ENCODE measurements around the gene PRR12.
"Not testable (repeated sequence)": the region's sequence is repeated elsewhere in the genome, so short reads cannot be mapped to it uniquely, and the experiment has no call there.

PRR12 gene

DNA sequence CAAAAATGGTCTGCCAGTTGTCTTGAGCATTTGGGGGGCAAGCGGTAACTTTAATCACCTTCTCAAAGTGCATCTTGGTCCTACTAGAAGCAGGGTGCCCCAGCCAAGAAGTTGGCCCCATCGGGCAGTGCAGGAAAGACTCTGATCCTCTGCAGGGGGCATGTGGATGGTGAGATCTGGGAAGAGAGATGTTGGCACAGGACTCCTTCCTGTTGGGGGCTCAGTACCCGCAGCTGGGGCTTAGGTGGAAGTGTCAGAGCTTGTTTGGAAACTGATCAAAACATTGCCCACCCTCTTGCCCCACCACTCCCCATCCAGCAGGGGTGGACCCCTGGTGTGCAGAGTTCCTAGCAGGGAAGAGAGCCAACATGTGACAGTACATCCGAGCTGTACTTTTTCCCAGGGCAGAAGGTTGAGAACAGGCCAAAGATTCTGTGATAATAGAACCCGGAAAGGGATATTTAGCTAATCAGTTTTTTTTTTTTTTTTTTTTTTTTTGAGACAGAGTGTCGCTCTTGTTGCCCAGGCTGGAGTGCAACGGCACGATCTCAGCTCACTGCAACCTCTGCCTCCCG is 40.1 kb downstream of the PRR12 start:
- Histone ChIP-seq H3K4me1 (ENCODE audit: control insufficient read depth, low read depth, low read length) (no peaks in the 10 kb centered on the region), H2BK5ac (ENCODE audit: low read length) (no peak overlapping the region), H3K27me3 (ENCODE audit: insufficient read depth, low read length, poor library complexity) (no peaks in the 10 kb centered on the region), H3K4me2 (ENCODE audit: low read length) (no peak overlapping the region), H4K8ac (ENCODE audit: low read depth, low read length) (no peak overlapping the region), H3K79me2 (ENCODE audit: control insufficient read depth, insufficient read depth, low read length) (no peaks in the 10 kb centered on the region), H3K79me1 (ENCODE audit: low read length) (no peaks in the 10 kb centered on the region), H2AK5ac (ENCODE audit: low read length) (no peak overlapping the region), H3K36me3 (ENCODE audit: control insufficient read depth, insufficient read depth, low read length) (no peaks in the 10 kb centered on the region), H3K27ac (ENCODE audit: low read depth, low read length) (no peak overlapping the region), H3K56ac (ENCODE audit: low read length) (no peak overlapping the region), H3K18ac (ENCODE audit: low read length) (no peak overlapping the region), H3K4ac (ENCODE audit: low read depth, low read length) (no peak overlapping the region), H3K9ac (ENCODE audit: low read length) (no peak overlapping the region), H3K23ac (ENCODE audit: low read length) (no peak overlapping the region), H2BK15ac (replicated peaks; ENCODE audit: low read depth) (no peak overlapping the region), H3K4me3 (ENCODE audit: low read length) (no peak overlapping the region), H4K5ac (ENCODE audit: low read length) (no peak overlapping the region), H2BK120ac (ENCODE audit: low read depth, low read length) (no peak overlapping the region)
- DNase-seq = no peak
- no CpG with 5 or more reads among the region's 9 CpGs for WGBS (ENCODE audit: extremely low coverage, insufficient coverage, low lambda C conversion rate)

DNA sequence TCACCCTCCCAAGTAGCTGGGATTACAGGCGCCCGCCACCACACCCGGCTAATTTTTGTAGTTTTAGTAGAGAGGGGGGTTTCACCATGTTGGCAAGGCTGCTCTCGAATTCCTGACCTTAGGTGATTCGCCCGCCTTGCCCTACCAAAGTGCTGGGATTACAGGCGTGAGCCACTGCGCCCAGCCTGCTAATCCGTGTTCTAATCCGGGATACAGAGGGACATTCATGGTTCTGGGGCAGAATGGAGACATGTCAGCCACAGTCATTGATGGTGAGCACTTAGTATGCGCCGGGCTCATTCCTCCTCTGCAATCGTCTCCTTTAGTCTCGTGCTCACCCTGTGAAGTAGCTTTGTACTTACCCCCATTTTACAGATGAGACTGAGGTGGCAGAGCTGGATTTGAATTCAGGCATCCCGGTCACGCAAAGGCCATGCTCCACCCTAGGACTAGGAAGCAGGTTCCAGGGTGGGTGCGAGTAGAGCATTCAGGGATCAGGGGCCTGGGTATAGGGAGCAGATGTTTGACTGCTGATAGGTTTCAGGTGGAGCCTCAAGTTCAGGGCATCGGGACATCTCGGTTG is 40.7 kb downstream of the PRR12 start:
- Histone ChIP-seq H3K79me1 (ENCODE audit: low read length) (no peaks in the 10 kb centered on the region), H2AK5ac (ENCODE audit: low read length) (no peak overlapping the region), H3K4ac (ENCODE audit: low read depth, low read length) (no peak overlapping the region), H3K27me3 (ENCODE audit: insufficient read depth, low read length, poor library complexity) (no peaks in the 10 kb centered on the region), H4K8ac (ENCODE audit: low read depth, low read length) (no peak overlapping the region), H2BK15ac (replicated peaks; ENCODE audit: low read depth) (no peak overlapping the region), H3K27ac (ENCODE audit: low read depth, low read length) (no peak overlapping the region), H3K56ac (ENCODE audit: low read length) (no peak overlapping the region), H4K5ac (ENCODE audit: low read length) (no peak overlapping the region), H3K9ac (ENCODE audit: low read length) (no peak overlapping the region), H3K18ac (ENCODE audit: low read length) (no peak overlapping the region), H2BK120ac (ENCODE audit: low read depth, low read length) (no peak overlapping the region), H3K36me3 (ENCODE audit: control insufficient read depth, insufficient read depth, low read length) (no peaks in the 10 kb centered on the region), H3K4me2 (ENCODE audit: low read length) (no peak overlapping the region), H3K4me1 (ENCODE audit: control insufficient read depth, low read depth, low read length) (no peaks in the 10 kb centered on the region), H3K23ac (ENCODE audit: low read length) (no peak overlapping the region), H3K4me3 (ENCODE audit: low read length) (no peak overlapping the region), H3K79me2 (ENCODE audit: control insufficient read depth, insufficient read depth, low read length) (no peaks in the 10 kb centered on the region), H2BK5ac (ENCODE audit: low read length) (no peak overlapping the region)
- WGBS (ENCODE audit: extremely low coverage, insufficient coverage, low lambda C conversion rate) = no CpG with 5 or more reads among the region's 19 CpGs
- DNase-seq = no peak

DNA sequence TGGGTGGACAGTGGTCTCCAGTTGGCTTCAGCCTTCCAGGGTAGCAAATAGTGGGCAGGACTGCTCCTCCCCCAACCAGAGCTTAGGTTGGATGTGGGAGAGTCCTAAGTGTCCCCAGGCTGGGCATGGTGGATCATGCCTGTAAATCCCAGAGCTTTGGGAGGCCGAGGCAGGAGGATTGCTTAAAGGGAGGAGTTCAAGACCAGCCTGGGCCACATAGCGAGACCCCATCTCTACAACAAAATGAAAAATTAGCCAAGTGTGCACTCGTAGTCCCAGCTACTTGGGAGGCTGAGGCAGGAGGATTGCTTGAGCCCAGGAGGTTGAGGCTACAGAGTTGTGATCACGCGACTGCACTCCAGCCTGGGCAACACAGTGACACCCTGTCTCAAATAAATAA is 41.6 kb downstream of the PRR12 start:
- no peak overlapping the region for H3K23ac ChIP-seq (ENCODE audit: low read length)
- no peak overlapping the region for H3K4ac ChIP-seq (ENCODE audit: low read depth, low read length)
- H3K36me3 ChIP-seq (ENCODE audit: control insufficient read depth, insufficient read depth, low read length) = no peaks in the 10 kb centered on the region
- H3K79me1 ChIP-seq (ENCODE audit: low read length) = no peaks in the 10 kb centered on the region
- H2AK5ac ChIP-seq (ENCODE audit: low read length) = no peak overlapping the region
- no peak overlapping the region for H3K27ac ChIP-seq (ENCODE audit: low read depth, low read length)
- no CpG with 5 or more reads among the region's 5 CpGs for WGBS (ENCODE audit: extremely low coverage, insufficient coverage, low lambda C conversion rate)
- no peak overlapping the region for H3K9ac ChIP-seq (ENCODE audit: low read length)
- no peak overlapping the region for H4K5ac ChIP-seq (ENCODE audit: low read length)
- DNase-seq = no peak
- H3K79me2 ChIP-seq (ENCODE audit: control insufficient read depth, insufficient read depth, low read length) = no peaks in the 10 kb centered on the region
- H2BK120ac ChIP-seq (ENCODE audit: low read depth, low read length) = no peak overlapping the region
- no peaks in the 10 kb centered on the region for H3K4me1 ChIP-seq (ENCODE audit: control insufficient read depth, low read depth, low read length)
- no peak overlapping the region for H3K56ac ChIP-seq (ENCODE audit: low read length)
- H3K4me2 ChIP-seq (ENCODE audit: low read length) = no peak overlapping the region
- no peak overlapping the region for H3K4me3 ChIP-seq (ENCODE audit: low read length)
- H3K18ac ChIP-seq (ENCODE audit: low read length) = no peak overlapping the region
- H4K8ac ChIP-seq (ENCODE audit: low read depth, low read length) = no peak overlapping the region
- no peaks in the 10 kb centered on the region for H3K27me3 ChIP-seq (ENCODE audit: insufficient read depth, low read length, poor library complexity)
- H2BK15ac ChIP-seq (replicated peaks; ENCODE audit: low read depth) = no peak overlapping the region
- H2BK5ac ChIP-seq (ENCODE audit: low read length) = no peak overlapping the region

DNA sequence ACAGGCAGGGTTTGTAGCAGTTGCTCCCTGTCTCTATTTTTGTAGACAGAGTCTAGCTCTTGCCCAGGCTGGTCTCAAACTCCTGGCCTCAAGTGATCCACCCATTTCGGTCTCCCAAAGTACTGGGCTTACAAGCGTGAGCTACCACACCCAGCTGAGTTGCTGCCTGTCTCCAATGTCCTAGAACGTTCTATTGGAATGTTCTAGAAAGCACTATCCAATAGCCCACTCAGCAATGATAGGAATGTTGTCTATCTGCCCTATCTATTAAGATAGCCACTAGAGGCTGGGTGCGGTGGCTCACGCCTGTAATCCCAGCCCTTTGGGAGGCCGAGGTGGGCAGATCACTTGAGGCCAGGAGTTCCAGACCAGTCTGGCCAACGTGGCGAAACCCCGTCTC is 42.3 kb downstream of the PRR12 start:
- H3K4me3 ChIP-seq (ENCODE audit: low read length) = not testable (repeated sequence)

DNA sequence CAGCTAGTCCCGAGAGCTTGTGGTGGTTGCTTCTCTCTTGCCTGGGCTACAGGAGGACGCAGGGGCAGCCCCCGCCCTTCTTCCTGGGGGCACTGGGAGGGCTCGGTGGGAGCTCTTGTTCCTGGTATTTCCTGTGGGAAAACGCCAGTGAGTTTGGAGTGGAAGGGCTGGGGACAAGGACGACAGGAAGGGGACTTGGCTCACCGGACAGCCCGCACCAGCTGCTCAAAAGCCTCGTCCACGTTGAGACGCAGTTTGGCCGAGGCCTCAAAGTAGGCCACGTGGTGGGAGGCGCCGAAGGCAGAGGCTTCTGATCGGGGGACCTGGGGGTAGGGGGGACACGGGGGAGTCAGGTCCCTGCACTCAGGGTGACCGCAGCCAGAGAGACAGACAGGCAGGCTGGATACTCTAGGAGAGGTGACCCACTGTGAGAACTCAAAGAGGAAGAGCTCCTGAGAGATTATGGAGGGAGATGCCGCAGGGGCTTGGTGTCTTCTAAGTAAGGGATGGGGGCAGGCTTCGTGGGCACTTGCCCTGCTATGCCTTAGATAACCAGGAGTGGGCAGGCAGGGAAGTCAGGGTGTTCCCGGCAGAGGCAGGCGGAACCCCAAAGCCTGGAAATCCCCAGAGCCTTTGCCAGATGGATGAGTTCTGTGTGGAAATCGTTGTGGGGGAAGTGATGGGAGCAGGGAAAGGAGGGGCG is 44.7 kb downstream of the PRR12 start:
- Histone ChIP-seq H2BK5ac (ENCODE audit: low read length) (no peak overlapping the region), H4K8ac (ENCODE audit: low read depth, low read length) (no peak overlapping the region), H3K18ac (ENCODE audit: low read length) (no peak overlapping the region), H3K36me3 (ENCODE audit: control insufficient read depth, insufficient read depth, low read length) (no peaks in the 10 kb centered on the region), H2BK120ac (ENCODE audit: low read depth, low read length) (no peak overlapping the region), H3K4ac (ENCODE audit: low read depth, low read length) (no peak overlapping the region), H3K27me3 (ENCODE audit: insufficient read depth, low read length, poor library complexity) (no peaks in the 10 kb centered on the region), H4K5ac (ENCODE audit: low read length) (no peak overlapping the region), H3K4me1 (ENCODE audit: control insufficient read depth, low read depth, low read length) (no peaks in the 10 kb centered on the region), H3K27ac (ENCODE audit: low read depth, low read length) (no peak overlapping the region), H3K4me2 (ENCODE audit: low read length) (no peak overlapping the region), H3K23ac (ENCODE audit: low read length) (no peak overlapping the region), H3K9ac (ENCODE audit: low read length) (no peak overlapping the region), H3K56ac (ENCODE audit: low read length) (no peak overlapping the region), H2AK5ac (ENCODE audit: low read length) (no peak overlapping the region), H3K79me2 (ENCODE audit: control insufficient read depth, insufficient read depth, low read length) (no peaks in the 10 kb centered on the region), H3K4me3 (ENCODE audit: low read length) (no peak overlapping the region), H3K79me1 (ENCODE audit: low read length) (no peaks in the 10 kb centered on the region), H2BK15ac (replicated peaks; ENCODE audit: low read depth) (no peak overlapping the region)
- no peak for DNase-seq
- WGBS (ENCODE audit: extremely low coverage, insufficient coverage, low lambda C conversion rate) = no CpG with 5 or more reads among the region's 24 CpGs

More for the DNA sequence above, 42.3 kb downstream of the PRR12 start:
- not testable (repeated sequence) for H3K23ac ChIP-seq (ENCODE audit: low read length); H2AK5ac ChIP-seq (ENCODE audit: low read length); H2BK15ac ChIP-seq (replicated peaks; ENCODE audit: low read depth); H3K79me1 ChIP-seq (ENCODE audit: low read length); H4K8ac ChIP-seq (ENCODE audit: low read depth, low read length); H3K9ac ChIP-seq (ENCODE audit: low read length); H3K36me3 ChIP-seq (ENCODE audit: control insufficient read depth, insufficient read depth, low read length); H3K27me3 ChIP-seq (ENCODE audit: insufficient read depth, low read length, poor library complexity); H3K27ac ChIP-seq (ENCODE audit: low read depth, low read length); H3K4me2 ChIP-seq (ENCODE audit: low read length); H3K4me1 ChIP-seq (ENCODE audit: control insufficient read depth, low read depth, low read length); H2BK5ac ChIP-seq (ENCODE audit: low read length); H2BK120ac ChIP-seq (ENCODE audit: low read depth, low read length); H3K18ac ChIP-seq (ENCODE audit: low read length); H3K56ac ChIP-seq (ENCODE audit: low read length); H3K4ac ChIP-seq (ENCODE audit: low read depth, low read length); H3K79me2 ChIP-seq (ENCODE audit: control insufficient read depth, insufficient read depth, low read length); H4K5ac ChIP-seq (ENCODE audit: low read length)
- no CpG with 5 or more reads among the region's 9 CpGs for WGBS (ENCODE audit: extremely low coverage, insufficient coverage, low lambda C conversion rate)
- peak; percentile 78 for DNase-seq
